Head of caudate nucleus (tissue), 42 donors: ENCODE data around the gene ARL5C.
A peak's percentile ranks its signal among the peaks of the same experiment; 100 is the strongest.
"Not testable (repeated sequence)": the region's sequence is repeated elsewhere in the genome, so short reads cannot be mapped to it uniquely, and the experiment has no call there.

Experiments used
- DNase-seq, 42 donors: peaks; one replicate each; pipeline versions ENCODE4 v3.0.0 to v3.0.0-alpha.2; 2020 to 2021; ENCODE audit warnings: mixed read lengths in 7 of 42
- intact Hi-C: fragments of 100-400 bp; cut with DNase I; formaldehyde crosslinking; loops from one replicate; pipeline ENCODE4 v1.15.0; 2022

ARL5C gene

DNA sequence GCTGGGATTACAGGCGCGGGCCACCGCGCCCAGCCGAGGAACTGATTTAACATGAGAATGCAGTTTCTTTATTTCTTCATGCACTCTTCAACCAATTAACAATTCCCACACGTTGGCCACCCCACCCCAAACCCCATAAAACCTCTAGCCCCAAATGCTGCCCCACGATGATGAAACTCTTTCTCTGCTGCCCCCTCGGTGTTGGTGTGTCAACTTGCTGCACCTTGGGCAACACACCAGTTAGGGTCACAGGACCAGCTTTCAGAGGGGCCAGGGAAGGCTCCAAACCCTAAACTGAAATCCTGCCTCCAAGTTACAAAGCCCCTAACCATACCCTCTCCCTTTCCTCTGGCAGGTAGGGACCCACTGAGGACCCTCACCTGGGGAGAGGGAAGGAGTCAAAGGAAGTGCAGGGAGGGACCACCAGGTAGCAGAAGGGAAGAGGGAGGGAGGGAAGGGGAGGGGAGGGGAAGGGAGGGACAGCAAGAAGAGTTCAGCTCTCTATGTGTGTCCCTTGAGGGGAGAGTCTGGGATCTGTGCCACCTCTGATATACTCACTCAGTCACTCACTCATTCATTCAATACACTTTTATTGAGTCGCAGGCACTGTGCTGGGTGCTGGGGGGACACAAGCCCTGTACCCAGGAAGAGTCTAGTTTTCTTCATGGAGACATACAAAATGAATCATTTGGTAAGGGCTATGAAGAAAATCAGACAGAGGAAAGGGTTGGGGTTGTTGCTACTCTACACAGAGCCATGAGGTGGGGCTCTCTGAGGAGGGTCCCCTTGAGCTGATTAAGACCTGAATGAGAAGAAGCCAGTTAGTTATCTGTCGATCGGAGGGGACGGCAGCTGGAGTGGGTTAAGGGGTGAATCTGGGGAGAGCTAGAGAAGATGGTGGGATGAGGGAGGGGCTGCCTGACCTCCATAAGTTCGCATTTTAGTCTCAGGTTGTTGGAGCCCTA lies 18.5 kb downstream of the ARL5C start:
- intact Hi-C loops = no loop called here
- DNase-seq = no peak

DNA sequence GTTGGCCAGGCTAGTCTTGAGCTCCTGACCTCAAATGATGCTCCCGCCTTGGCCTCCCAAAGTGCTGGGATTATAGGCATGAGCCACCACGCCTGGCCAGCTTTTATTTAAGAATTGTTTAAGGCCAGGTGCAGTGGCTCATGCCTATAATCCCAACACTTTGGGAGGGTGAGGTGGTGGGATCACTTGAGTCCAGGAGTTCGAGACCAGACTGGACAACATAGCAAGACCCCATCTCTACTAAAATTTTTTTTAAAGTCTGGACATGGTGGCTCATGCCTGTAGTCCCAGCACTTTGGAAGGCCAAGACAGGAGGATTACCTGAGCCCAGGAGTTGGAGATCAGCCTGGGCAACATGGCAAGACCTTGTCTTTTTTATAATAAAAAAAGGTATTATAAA lies 19.7 kb downstream of the ARL5C start:
- no peak for DNase-seq
- intact Hi-C loops = no loop called here

DNA sequence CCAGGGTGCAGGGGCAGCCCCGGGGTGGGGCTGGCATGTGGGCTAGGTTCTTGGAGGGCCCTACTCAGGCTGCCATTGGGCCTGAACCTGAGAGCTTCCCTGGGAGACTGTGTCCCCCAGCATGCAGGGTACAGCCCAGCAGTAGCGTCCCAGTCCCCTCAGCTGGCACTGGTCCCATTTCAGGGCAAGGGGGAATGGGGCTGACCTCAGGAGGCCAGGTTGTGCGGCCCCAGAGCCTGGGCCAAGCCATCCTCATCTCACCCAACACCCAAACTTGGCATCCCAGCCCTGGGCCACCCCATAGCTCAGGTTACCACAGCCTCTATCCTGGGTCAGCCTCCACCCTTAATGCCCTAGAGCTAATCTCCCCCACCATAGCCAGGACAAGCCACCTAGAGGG lies 20.8 kb downstream of the ARL5C start:
- DNase-seq = no peak
- intact Hi-C loops = no loop called here

DNA sequence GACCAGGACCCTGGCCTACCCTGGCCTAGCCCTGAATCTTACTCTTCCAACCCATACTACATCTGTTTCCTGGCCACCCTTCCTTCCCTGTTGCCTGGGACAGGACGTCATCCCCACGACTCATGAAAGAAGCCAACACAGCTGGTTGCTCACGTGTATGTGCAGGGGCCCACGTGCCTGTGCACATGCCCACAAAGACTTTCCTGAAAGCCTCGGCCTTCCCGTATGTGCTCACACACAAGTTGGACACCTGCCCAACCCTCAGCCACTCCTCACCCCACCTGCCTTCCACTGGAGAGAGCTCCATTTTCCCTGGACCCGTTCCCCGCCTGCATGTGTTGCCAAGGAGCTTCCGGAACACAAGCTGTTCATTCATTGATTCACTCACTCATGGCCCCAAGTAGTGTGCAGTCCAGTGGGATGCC lies 21.5 kb downstream of the ARL5C start:
- intact Hi-C loops = no loop called here
- peak in 18 of 42 donors; percentile 2 to 64 (median 34) for DNase-seq

DNA sequence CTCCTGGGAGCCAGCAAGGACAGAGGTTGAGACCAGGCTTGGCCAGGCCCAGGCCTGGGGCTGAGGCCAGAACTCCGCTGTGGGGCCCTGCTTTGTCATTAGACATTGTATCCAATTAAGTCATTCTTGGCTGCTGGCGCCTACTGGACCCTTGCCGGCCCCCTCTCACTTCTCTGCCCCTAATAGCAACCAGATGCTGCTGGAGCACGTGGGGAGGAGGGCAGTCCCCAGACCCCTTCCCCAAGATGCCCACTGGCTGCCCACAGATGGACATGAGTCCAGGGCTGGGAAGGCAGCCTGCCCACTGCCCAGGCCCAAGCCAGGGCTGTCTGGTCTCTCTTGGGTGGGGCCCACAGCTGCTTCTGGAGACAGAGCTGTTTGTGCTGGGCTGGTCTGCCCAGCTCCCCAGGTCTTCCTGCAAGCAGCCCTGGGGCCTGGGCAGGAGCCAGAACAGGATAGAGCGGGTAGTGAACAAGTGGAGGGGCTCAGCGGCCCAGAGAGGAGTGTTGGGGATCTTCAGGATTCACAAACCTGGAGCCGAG lies 22.3 kb downstream of the ARL5C start:
- intact Hi-C loops = no loop called here
- DNase-seq = peak in 2 of 42 donors; percentile 14 to 60

DNA sequence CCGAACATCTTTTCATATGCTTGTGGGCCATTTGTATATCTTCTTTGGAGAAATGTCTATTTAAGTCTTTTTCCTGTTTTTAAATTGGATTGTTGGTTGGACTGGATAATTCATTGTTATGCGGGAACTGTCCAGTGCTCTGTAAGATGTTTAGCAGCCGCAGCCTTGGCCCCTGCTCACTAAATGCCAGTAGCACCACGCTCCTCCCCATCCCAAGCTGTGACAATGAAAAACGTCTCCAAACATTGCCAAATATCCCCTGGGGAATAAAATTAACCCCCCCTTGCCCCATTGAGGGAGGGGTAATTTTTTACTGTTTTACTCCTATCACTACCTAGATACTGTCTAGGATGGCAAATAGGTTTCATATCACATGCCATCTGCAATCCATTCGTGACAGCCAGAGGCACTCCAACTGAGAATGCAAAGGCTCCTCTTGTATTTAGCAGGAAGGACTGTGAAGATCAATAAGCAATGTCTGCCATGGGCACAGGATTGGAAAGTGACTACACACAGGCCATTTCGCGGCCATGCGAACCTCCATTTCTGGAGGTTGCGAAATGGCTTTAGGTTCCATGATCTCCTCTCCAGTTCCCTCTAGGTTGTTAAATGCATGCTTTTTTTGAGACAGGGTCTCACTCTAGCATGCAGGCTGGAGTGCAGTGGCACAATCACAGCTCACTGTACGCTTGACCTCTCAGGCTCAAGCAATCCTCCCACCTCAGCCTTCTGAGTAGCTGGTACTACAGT lies 23.9 kb downstream of the ARL5C start:
- intact Hi-C loops = no loop called here
- no peak for DNase-seq

DNA sequence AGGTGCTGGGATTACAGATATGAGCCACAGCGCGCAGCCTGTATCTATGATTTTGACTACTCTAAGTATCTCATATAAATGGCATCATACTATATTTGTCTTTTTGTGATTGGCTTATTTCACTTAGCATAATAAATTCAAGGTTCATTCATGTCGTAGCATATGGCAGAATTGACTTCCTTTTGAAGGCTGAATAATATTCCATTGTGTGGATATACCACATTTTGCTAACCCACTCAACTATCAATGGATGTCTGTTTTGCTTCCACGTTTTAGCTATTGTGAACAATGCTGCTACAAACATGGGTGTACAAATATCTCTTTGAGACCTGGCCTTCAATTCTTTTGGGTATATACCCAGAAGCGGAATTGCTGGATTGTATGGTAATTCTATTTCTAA lies 24.7 kb downstream of the ARL5C start:
- intact Hi-C loops = no loop called here
- no peak for DNase-seq

DNA sequence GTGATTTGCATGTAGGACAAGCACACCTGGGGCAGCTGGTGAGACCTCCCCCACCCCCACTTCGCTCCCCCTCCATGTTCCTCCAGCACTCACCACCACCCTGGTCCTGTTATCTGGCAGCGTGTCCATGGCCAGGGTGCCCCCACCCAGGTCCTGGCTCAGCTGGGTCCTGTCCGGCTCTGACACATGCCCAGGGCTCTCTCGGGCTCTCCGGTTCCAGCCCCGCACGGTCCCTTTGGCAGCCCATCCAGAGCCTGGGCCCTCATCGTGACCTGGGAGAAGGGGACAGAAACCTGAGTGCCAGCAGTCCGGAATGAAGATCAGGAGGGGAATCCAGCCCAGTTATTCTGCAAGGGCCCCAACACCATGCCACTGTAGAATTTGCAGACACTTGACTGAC lies 26.4 kb downstream of the ARL5C start:
- intact Hi-C loops = no loop called here
- DNase-seq = no peak

DNA sequence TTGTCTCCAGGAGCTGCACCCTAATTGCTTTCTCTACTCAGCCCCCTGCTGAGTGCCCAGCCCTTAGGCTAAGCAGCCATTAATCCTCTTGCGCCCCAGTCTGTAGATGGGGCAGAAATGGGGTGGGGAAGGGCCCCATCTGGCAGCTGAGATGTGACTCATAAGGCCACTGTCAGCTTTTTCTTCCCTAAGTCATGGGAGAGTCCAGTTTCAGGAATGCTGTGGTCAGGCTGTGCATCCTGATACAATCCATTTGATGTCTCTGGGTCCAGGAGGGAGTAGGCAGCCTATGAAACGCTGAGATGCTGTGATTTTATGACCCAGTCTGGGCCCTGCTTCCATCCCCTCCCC lies 26.8 kb downstream of the ARL5C start:
- intact Hi-C loops = no loop called here
- DNase-seq = no peak

DNA sequence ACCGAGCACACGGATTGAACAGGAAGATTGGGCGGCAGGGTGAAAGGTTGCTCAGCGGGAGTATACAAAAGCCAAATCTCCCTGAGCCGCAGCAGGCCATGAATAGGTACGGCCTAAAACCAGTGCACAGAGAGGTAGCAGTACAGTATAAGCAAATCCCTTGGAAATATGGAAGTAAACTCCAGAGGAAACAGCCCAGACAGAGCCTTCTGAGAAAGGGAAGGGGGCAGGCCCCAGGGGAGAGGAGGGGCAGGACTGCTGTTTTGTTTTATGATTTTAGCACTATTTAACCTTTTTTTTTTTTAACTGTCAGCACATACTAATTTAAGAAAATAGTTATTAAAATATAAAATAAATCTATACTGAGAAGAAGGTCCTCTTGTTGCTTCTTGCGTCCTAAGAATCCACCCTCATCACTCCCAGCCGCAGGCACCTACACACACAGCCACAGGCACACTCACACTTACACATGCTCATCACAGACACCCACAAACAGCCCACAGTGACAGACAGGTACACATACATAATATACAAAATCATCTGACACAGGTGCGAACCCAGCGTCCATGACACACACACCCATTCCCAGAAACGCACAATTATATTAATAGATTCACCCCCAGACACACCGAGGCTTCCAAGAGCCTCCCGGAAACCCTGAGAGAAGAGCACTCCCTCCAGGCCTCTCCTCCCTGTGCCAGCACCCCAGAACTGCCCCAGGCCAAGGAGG lies 27.4 kb downstream of the ARL5C start:
- intact Hi-C loops = no loop called here
- DNase-seq = peak in 9 of 42 donors; percentile 22 to 61 (median 37)

DNA sequence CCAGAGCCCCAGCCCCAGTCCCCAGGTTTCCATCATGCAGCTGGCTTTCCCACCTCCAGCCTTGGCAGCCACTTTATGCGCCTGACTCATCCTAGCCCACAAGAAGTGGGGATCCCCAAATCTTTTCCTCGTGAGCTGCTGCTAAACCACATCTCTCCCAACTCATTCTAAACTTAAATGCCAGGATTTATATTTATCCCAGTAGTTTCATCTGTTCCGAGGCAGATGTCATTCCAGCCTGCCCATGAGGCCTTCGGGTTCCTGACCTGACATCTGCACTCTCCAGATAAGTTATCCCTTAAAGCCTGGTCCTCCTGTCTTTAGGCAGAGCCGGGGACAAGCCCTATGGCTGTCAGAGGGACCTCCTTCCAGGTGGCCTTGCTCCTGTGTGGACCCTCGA lies 31.1 kb downstream of the ARL5C start:
- intact Hi-C loops = no loop called here
- no peak for DNase-seq

DNA sequence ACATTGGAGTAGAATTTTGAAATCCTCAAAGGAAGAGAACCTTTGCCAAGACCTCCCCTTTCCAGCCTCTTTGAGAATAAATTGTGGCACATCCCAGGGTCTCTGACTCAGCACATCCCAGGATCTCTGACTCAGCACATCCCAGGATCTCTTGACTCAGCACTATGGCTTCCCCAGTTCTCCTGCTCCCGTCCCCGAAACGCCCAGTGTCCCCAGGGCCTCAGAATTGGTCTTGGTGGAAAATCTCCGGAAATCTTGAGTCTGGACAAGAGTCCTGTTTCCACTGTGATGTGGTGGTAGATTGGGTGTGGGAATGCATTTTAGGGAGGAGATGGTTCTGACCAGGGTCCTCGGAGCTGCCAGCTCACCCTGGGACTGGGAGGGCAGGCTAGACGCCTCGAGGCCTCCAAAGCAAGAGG lies 33.8 kb downstream of the ARL5C start:
- intact Hi-C loops = no loop called here

DNA sequence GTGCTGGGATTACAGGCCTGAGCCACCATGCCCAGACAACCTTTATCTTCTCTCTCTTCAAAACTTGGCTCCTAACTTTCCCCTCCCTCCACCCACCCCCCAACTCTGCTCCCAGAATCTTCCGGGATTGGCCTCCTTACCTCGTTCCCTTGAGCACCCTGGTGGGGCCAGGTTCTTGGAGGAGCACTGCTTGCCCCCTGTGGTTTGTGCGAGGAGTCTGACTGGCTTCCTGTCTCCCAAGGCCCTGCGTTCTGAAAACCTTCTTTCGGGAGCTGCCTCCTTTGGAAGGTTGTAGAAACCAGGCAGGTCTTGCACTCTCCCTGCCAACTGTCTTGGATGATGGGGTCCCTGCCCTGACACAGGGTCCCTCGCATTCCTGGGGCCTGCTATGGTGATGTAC lies 34.3 kb downstream of the ARL5C start:
- intact Hi-C loops = no loop called here
- no peak for DNase-seq

More for the DNA sequence above, 33.8 kb downstream of the ARL5C start:
- no peak for DNase-seq

DNA sequence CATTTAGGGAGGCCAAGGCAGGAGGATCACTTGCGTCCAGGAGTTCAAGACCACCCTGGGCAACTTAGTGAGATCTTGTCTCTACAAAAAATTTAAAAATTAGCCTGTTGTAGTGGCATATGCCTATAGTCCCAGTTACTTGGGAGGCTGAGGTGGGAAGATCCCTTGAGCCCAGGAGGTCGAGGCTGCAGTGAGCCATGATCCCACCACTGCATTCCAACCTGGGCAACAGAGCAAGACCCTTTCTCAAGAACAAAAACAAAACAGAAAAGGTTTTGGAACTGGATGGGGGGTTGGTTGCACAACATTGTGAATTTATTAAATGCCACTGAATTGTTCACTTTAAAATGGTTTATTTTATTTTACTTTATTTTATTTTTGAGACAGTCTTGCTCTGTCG lies 35.8 kb downstream of the ARL5C start:
- intact Hi-C loops = no loop called here
- no peak for DNase-seq

DNA sequence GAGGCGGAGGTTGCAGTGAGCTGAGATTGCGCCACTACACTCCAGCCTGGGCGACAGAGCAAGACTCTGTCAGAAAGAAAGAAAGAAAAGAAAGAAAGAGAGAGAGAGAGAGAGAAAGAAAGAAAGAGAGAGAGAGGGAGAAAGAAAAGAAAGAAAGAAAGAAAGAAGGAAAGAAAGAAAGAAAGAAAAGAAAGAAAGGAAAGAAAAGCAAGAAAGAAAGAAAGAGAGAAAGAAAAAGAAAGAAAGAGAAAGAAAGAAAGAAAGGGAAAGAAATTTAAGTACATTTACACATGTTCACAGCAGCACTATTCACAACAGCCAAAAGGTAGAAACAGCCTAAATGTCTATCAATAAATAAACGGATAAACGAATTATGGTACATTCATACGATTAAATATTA lies 36.4 kb downstream of the ARL5C start:
- DNase-seq, intact Hi-C loops: not testable (repeated sequence)

DNA sequence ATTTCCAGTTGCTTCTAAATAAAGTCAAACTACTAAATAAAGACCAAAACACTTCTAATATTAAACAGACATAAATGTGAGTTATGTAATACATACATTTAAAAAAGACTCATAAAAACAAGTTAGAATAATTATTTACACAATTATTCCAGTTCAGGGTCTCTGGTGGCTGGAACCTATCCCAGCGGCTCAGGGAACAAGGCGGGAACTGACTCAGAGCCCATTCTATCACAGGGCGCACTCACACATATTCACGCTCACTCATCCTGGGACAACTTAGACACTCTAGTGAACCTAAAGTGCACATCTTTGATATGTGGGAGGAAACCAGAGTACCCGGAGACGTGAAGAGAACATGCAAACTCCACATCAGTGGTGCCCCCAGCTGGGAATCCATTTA lies 39.5 kb downstream of the ARL5C start:
- intact Hi-C loops = no loop called here
- no peak for DNase-seq

DNA sequence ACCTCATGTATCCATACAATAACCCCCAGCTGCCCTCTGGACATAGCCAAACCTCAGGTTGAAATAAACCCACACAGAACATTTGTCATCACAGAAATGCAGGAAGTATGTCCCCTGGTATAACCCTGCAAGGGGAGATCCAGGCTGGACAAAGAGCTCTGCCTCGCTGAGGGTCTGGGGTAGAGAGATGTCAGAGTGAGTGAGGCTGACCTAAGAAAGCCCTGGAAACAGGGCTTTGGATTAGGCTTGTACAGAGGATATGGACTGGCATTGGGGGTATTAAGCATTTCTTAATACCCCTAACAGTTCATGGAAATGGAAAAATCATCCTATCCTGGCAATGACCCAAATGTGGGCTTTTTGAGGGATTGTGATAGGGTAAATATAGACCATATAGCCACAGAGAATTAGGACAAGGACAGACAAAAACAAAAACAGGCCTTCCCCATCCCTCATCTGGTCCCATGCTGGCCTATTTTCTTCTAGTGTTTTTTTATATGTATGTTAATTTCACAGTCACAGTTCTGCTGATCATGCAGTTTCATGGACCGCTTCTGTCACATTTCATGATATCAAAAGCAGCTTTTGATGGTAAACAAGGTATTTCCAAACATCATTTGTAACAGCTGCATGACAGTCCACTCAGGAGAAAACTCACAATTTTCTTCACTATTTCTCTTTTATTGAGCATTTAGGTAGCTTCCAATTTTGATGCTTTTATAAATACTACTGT lies 40.7 kb downstream of the ARL5C start:
- intact Hi-C loops = no loop called here
- DNase-seq = no peak

DNA sequence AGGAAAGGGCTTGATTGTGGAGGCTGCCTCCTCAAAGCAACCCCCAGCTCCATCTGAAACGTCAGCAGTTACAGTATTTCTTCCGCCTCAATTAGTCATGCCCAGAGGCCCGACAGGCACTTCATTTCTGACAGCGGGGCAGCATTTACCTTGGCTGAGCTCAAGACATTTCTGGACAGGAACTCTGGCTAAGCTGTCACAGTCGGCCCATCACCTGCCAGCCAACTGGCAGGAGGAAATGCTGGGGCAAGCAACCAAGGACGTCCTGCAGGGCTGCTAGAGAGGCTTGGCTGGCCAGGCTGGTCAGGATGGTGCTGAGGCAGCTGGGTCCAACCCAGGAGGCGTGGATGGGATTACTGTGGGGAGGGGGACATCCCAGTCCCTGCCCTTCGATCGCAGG lies 42.3 kb downstream of the ARL5C start:
- intact Hi-C loops = no loop called here
- peak in 1 of 42 donors; percentile 8 for DNase-seq

DNA sequence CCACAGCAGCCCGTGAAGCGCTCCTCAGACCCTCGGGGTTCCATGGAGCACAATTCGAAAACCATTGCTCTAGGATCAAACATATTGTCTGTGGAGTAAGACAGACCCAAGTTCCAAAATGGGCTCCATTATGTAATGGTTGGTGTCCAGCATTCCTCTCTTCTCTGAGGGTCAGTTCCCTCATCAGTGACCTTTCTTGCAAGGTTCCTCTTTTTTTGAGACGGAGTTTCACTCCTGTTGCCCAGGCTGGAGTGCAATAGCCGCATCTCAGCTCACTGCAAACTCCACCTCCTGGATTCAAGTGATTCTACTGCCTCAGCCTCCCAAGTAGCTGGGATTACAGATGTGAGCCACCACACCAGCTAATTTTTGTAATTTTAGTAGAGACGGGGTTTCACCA lies 43.0 kb downstream of the ARL5C start:
- no peak for DNase-seq
- intact Hi-C loops = no loop called here
